ENCODE data around the gene VSX2.

Gene VSX2

DNA sequence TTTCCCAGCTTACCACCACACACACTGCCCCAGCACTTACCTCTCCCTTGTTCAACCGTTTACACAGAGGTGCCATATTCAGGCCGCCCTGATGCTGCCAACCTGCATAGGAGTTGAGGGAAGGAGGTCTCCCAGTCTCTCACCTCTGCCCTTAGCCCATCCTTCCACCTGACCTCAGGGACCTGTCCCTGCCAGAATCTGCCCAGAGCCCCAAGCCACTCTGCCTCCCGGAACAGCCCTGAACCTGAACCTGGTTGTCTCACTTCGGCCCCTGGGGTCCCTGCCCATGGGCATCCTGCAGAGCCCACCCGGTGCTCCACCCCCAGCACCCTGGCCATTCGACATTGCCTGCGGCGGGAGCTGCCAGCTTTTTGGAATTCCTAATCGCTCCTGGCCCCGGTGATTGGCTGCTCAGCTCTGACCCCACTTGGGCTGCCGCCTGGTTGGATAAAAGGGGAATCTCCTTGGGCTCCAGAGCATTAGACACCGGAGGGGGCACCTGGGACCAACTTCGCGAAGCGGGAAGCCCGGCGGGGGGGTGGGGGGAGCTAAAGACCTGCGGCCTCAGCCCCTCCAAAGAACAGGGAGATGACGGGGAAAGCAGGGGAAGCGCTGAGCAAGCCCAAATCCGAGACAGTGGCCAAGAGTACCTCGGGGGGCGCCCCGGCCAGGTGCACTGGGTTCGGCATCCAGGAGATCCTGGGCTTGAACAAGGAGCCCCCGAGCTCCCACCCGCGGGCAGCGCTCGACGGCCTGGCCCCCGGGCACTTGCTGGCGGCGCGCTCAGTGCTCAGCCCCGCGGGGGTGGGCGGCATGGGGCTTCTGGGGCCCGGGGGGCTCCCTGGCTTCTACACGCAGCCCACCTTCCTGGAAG is at the start of gene VSX2:
TSS of gene VSX2 (plus strand) at position 476 of the 874 bp plus-strand sequence. CDS start at position 589, 113 bp downstream.
- no peak for DNase-seq

DNA sequence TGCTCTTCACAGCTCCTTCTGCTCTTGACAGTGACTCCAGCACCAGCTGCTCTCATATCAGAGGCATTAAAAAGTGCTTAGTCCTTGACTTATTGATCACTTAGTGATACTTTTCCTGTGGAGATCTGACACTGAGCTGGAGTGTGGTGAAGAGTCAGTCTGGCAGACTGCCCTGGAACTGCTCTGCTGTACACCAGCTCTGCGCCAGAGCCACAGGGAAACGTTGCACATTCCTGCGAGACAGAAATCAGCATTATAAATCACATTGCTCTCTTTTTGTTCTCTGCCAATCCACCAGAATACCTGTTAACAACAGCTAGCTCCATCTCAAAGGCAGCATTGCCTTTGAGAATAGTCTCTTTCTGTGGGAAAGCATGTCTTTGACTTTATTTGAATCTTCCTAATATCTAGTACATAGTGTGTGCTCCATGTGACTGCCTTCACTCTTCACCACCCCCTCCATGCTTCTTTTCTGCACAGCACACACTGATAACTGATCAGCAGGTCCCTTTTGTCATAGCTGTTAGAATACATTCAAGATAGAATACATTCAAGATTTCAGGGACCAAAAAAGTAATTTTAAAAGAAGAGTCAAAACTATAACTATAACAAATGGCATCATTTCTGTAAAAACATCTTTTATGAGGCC is 48.2 kb upstream of the VSX2 start:
- DNase-seq = no peak

DNA sequence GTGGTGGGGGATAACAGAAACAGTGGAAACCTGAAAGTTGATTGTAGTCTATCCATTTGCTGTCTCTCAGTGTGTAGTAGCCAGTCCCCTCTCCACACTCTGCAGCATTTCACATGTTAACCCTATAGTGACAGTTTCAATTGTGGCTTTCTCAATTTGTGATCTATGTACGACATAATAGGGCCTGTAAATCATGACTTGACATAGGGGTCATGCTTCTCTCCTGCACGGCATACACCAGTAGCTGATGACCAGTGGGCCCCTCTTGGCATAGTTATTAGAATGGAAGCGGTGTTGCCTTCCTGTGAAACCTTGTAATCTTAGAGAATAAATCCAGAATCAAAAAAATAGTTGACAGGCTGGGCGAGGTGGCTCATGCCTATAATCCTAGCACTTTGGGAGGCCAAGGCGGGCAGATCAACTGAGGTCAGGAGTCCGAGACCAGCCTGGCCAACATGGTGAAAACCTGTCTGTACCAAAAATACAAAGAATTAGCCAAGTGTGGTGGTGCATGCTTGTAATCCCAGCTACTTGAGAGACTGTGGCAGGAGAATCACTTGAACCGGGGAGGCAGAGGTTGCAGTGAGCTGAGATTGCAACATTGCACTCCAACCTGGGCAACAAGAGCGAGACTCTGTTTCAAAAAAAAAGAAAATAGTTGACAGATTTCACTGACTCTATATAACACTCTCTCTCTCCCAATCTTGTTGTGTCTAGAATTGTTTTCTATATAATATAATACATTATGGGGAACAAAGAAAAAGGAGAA is 44.6 kb upstream of the VSX2 start:
- no peak for DNase-seq

DNA sequence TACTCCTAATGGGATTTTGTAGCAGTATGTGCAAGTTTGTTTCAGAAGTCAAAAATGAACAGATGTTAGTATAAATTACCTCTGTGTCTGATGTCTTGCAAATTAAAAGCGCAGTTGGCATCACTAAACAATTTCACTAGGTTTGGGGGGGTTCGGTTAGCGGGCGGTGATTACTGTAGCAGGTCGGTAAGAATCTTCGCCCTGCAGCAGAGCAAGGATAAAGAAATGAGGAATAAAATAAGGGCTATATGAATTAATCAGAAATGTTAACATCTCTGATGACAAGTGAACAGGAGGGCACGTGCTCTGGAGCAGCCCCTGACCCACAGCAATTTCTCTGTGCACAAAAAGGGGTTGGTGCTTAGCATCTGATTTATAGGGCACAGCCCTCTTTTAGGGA is 43.6 kb upstream of the VSX2 start:
- no peak for DNase-seq

DNA sequence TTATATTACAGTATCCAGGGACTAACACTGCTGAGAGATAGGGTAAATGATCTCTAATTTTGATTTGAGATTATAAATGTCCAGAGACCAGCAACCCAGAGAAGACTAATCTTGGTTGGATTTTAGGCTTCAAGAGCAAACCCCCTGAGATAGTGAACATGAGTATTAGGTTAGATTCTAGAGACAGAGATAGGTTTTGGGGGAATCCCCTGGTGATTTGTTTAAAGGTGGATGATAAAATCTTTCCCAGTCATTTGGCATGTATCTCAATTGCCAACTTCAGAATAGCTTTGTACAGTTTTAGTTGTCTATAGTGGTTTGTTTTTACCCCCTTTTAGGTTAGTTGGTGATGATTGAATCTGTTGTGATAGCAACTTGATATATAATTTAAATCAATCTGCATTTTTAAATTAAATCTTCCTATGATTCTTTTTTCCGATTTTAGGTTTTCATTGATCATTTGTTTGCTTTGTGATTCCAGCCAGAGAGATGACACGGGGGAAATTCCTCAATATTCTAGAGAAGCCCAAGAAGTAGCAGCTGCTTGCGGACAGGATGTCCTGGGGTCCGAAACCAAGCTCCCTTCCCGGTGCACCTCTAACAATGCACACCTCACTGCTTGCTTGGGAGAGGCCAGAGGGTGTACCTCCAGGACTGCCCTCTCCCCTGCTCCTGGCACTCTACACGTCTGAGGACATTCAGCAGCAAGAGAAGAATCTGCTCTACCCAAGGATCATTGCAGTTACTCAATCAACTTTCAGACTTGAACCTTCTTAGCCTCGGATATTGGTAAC is 40.6 kb upstream of the VSX2 start:
- DNase-seq = no peak

DNA sequence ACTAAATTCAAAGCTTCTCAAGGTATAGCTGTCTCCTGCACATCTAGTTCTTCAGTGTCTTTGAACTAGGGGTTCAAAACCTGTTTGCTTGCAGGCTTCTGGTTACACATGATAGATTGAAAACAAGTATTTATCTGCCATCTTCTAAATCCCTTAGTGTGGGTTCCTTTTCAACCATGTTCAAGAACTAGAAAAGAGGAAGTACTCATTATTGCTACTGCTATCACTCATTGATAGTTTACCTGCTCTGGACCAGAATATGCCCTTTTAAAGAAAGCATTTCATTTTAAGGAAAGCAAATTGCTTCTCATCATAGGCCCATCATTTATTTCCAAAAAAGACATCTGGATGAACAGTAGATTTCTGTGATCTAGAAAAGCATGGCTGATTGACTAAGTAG is 37.1 kb upstream of the VSX2 start:
- no peak for DNase-seq

DNA sequence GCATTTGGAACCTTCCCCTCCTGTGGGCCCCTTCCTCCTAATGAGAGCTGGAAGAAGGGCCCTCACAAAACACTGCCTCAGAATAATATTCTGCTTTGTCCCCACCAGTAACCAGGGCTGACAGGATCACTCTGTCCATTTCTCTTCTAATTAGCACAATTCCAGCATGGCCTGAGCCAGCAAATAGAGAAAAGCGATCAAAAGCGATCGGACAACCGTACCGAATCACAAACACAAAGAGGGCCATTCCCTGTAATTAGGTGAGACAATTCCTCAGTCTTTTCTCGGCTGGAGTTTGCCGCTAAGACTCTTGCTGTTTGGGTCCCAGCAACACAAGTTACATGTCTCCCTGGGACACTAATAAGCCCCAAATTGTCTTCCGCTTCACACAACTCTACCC is 35.6 kb upstream of the VSX2 start:
- DNase-seq = no peak

DNA sequence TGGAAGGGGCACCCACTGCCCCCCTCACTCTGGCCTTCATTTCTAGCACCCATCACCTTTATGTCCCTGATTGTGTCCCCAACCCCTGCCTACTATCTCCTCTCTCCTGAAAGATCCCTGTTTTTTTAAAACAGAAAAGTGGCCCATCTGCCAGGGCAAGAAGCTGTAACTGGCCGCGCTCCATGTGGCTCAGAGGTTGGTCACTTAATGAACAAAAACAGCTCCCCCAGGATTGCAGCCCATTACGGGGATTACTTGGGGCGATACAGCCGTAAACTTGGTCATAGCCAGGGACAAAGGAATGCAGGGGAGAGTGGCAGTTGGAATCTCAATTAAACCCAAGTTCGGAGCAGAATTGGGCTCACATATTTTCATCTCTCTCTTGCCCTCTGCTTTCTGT is 34.8 kb upstream of the VSX2 start:
- DNase-seq = no peak

DNA sequence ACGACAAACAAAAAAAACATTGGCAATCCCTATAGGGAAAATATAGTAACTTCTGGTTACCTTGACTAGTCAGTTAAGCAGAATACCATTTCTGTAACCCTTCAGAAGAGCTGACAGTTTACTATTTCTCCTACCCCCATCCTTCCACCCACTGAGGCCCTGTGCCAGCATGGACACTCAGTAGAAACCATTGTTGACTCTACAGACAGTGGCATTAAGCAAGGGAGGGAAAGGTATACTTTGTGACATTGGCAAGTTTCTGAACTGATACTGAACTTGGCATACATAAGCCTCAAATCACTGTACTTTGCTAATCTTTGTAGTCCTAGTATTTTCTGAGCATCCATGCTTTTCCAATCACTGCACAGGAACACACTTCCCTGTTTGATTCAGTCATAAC is 33.4 kb upstream of the VSX2 start:
- DNase-seq = no peak

DNA sequence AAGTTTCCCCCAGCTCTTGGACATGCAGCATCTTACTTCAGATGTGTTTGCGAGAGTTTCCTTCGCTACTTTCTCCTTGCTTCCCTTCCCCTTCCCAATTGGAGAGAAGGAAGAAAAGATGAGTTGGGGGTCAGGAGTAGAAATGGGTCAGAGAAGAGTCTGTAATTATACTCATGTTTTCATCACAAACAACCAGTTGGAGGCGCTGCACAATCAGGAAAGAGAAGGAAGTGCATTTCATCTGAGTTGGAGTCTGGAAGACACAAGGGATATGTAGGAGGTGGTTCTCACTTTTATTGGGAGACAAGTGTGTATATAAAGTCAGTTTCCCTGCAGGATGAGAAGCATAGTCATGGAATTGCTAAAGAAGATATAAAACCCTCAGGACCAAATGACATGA is 31.3 kb upstream of the VSX2 start:
- DNase-seq = no peak

DNA sequence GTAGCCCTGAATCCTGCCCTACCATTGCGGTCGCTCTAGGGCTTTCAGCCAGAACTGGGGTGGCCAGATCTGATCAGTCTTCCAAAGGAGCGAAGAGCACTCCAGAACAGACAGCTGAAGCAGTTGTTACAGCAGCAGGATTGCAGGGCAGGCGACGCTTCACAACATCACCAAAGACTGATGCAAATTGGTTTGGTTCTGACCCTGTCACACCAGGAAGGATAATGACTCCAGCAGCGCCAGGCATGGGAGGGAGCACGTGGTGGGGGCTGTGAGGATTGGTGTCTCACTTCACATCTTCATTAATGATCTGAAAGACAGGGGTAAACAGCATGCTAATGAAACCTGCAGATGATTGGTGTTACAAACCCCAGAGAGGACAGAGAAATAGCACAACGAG is 30.6 kb upstream of the VSX2 start:
- DNase-seq = no peak

DNA sequence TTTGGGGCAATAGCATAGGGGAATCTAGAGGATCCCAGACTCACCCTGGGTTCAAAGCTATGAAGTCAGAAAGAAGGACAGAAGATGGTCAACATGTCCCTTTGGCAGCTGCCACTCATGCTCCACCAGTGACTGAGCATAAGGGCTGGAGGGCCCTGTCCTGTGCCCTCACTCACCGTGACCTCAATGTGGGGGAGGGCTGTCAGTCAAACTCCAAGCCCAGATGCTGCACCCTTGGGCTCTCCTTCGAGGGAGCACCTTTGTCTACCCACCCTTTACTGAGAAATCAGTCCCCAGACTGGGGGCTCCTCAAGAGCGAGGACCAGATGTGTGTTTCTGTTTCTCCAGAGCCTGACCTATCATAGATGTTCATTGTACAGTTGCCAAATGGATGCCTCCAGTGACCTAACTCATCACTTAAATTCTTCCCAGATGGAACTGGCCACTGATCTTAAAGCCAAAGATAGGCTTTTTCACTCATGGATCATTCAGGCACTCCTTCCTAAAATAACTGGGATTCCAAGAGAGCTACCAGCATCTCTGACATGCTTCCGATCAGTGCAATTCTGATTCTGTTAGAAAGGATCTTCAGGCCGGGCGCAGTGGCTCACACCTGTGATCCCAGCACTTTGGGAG is 27.2 kb upstream of the VSX2 start:
- no peak for DNase-seq

DNA sequence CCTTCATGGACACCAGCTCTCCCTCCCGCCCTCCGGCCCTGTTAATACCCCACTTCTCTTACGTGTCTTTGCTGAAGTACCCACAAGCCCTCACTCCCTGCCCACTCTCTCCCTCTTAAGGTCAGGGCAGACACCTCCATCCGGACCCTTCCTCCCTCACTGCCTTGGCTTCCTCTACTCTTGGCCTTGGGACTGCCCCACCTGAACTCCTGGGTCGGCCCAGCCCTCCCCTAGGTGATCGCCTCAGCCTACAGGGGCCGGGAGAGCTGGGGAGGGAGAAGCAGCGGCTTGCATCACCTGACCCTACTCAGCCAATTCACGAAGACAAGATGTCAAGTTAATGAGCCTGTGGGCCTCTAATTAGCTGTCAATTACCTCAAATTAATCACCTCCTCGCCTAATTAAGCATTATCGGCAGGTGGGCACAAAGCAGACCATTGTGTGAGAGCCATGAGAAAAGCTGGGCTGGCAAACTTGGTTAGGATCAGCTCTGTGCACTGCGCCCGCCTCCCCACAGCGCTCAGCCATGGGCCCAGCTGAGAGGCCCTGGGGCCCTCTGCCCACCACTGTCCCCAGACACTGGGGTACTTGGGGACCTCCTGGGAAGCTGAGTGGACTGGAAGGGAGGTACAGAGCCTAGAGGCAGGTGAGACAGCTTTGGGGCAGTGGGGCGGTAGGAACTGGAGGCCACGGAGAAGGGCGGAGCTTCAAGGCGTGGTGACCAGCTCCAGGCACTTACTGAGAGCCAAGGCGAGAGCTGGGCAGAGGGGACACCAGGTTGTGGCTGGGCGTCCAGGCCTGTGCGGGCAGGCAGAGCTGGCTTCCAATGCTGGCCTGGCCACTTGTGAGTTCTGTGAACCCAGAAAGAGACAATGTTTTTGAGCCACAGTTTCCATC is 25.1 kb upstream of the VSX2 start:
- DNase-seq = peak; percentile 51

DNA sequence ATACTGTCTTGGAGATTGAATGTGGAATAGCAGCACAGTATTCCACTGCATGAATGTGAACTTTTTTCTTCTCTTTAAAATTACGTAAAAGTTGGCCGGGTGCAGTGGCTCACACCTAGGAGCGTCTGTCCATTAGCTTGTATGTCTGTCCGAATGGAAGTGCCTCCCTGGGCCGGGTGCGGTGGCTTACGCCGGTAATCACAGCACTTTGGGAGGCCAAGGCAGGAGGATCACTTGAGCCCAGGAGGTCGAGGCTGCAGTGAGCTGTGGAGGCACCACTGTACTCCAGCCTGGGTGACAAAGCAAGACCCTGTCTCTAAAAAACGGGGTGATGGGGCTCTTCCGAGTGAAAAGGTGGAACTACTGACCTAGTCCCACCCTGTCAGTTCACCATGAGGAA is 22.6 kb upstream of the VSX2 start:
- DNase-seq = no peak

DNA sequence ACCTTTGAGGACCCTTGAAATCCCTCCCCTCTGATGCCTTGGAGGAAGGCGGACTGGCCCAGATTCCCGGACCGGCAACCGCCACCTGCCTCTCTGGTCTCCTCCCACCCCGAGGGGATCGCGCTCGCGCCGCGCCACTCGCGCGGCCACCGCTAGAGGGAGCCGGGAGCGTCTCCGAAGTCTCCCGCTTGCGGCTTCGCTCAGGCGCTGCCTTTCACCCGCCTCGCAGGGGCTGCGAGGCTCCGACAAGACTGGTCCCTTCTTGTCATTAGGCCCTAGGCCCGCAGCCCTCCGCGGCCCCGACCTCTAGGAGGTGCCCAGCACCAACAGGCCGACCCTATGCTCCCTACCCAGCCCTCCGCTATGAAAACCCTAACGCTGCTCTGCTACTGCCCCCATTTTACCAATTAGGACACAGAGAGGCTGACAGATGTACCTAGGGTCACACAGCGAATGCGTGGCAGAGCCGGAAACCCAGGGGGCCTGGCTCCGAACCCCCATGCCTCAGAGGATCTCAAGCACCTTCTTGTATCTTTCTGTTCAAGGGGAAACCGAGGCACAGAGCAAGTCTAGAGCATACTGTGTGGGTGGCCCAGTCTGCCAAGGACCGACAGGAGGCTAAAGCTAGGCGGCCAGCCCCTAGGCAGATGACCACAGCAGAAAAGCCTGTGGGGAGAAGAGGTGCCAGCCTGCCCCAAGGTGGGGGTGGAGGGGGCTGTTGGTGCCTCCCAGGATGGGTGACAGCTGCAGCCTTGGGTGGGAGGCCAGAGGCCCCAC is 21.4 kb upstream of the VSX2 start:
- peak; percentile 68 for DNase-seq

DNA sequence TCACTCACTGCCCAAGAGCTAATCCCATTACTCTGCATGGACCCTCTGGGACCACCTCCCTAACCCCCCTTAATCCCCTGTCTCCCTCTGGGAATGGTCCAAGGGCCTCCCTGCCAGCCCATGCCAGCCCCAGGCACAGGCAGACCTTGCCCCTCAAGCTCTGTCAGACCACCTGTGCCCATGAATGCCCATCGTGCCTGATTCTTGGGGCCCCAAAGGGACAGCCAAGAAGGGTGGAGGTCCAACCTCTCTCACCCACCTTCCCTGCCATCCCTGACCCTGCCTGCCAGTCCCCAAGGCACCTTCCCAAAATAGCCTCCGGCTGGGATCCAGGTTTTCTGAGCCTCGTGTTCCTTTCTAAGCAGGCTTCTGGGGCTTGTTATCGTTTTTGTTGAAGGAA is 20.8 kb upstream of the VSX2 start:
- no peak for DNase-seq

DNA sequence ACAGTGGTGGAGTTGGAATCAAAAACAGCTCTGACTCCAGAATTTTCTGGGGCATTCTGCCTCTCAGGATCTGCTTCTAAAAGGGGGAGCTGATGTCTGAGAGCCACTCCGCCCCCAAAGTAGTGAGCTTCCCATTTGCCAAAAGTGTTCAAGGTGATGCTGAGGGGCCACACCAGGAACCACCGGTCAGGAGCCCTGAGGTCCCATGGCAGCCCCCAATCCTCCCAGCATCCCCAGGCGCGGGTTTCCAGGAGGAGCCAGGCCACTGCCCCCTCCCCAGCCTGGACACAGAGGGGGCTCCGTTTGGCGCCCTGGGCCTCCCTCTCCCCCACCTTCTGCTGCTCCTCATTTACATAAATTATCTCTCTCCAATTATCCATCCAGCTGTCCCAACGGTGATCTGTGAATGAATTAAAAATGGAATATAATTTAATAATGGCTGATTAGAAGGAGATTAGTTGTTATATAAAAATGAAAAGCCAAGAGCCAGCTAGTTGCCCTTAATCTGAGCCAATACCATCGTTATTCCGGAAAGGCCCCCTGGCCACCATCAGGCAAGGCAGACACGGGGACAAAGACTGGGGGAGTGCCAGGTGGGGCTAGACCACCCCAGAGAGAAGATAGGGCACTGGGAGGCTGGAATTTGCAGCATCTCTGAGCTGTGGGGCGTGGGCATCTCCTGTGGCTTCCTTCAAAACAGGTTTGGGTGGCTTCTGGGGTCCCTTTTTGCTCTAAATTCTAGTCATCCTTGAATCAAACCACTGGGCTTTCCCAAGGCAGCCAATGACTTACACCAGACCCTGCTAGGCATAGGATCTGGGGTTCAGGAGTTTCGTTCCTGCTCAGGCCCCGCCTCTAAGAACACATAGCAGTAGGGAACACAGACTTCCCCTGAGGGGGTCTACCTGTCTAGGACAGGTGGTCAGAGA is 19.7 kb upstream of the VSX2 start:
- DNase-seq = no peak

DNA sequence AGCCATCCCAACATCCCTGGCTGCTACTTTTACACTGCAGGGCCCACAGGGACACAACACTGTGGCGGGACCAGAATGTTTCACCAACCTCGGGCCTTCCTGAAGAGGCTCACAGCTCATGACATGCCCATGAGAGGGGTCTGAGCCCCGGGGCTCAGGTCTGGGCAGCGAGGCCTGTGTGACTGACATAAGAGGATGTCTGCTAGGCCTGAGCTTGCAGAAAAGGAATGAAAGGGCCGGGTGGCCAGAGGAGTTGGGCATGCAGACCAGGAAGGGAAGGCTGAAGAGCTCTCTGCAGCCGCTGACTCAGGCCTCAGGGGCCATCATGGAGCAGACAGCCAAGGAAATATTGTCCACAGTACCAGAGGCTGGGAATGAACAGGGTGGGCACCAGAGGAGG is 18.3 kb upstream of the VSX2 start:
- no peak for DNase-seq

DNA sequence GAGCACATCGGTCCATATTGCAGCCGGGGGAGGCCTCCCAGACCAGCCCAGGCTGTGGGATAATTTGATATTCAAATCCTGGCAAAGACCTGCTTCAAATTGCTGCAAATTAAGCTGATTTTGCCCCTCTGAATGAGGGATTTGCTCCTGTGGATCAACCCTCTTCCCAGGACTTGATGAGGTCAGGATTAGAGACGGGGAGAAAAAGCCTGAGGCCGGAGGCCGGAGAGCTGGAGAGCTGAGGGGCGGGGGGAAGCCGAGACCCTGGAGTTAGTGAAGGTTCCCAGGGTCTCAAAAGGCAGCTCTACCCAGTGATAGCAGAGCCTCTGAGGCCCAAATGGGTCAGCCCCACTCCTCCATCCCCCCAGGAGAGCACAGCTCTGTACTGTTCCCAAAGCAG is 17.5 kb upstream of the VSX2 start:
- no peak for DNase-seq
